Activated CD8-positive, alpha-beta memory T cell treated with anti-CD3 and anti-CD28 coated beads for 4 hours (primary cell): ENCODE measurements around the gene RNF166.

Source experiments
- DNase-seq, 2 donors: peaks; one replicate each; pipeline ENCODE4 v3.0.0-alpha.2; 2020; ENCODE audit warnings: low read depth in 2 of 2

RNF166 gene

GRCh38 chr16:88723911-88724310 lies 17.7 kb upstream of the RNF166 start:
- no peak for DNase-seq

GRCh38 chr16:88723507-88723887 lies 17.3 kb upstream of the RNF166 start:
- no peak for DNase-seq

- no peak for DNase-seq
These were observed 16.7 kb upstream of the RNF166 start for GRCh38 chr16:88722784-88723506.

- DNase-seq, result no peak
These were observed 15.9 kb upstream of the RNF166 start for GRCh38 chr16:88721815-88722755.

- DNase-seq, result no peak
These were observed 15.0 kb upstream of the RNF166 start for GRCh38 chr16:88721236-88721635.

GRCh38 chr16:88720396-88720970 lies 14.3 kb upstream of the RNF166 start:
- no peak for DNase-seq

GRCh38 chr16:88719933-88720296 lies 13.7 kb upstream of the RNF166 start:
- no peak for DNase-seq

GRCh38 chr16:88719267-88719932 lies 13.2 kb upstream of the RNF166 start:
- DNase-seq, result no peak

GRCh38 chr16:88718178-88718577 lies 12.0 kb upstream of the RNF166 start:
- DNase-seq, result no peak

- no peak for DNase-seq
These were observed 10.4 kb upstream of the RNF166 start for GRCh38 chr16:88716601-88717001.

GRCh38 chr16:88716201-88716600 lies 10.0 kb upstream of the RNF166 start:
- DNase-seq, result no peak

GRCh38 chr16:88715312-88716190 lies 9.3 kb upstream of the RNF166 start:
- no peak for DNase-seq

GRCh38 chr16:88714420-88715302 lies 8.5 kb upstream of the RNF166 start:
- DNase-seq, result no peak

- no peak for DNase-seq
These were observed 7.6 kb upstream of the RNF166 start for GRCh38 chr16:88713568-88714419.

GRCh38 chr16:88713054-88713453 lies 6.8 kb upstream of the RNF166 start:
- DNase-seq, result no peak

GRCh38 chr16:88712362-88712979 lies 6.3 kb upstream of the RNF166 start:
- no peak for DNase-seq

- DNase-seq, result no peak
These were observed 5.6 kb upstream of the RNF166 start for GRCh38 chr16:88711750-88712340.

GRCh38 chr16:88710556-88710955 lies 4.3 kb upstream of the RNF166 start:
- no peak for DNase-seq
